Tibial artery (tissue), 4 donors: ENCODE measurements around the gene FKBP10.
"Not testable (repeated sequence)": the region's sequence is repeated elsewhere in the genome, so short reads cannot be mapped to it uniquely, and the experiment has no call there.

Source experiments
- DNase-seq, 2 donors: peaks; one replicate each; pipeline ENCODE4 v3.0.0-alpha.2; 2019
- H3K27ac ChIP-seq, 2 donors: fragments of 200-600 bp; sonication (generic) in 1 of 2; 1 replicate in 1 of 2; 2 replicates in 1 of 2; pipeline ENCODE4 v1.5.1; 2018 to 2019; ENCODE audit warnings: mild to moderate bottlenecking in 1 of 2
- H3K27me3 ChIP-seq, 2 donors: fragments of 200-600 bp; sonication (generic) in 1 of 2; one replicate each; pipeline versions ENCODE4 v1.5.1 to v1.6.0; 2016 to 2019
- H3K36me3 ChIP-seq, 3 donors: fragments of 200-600 bp; sonication (generic) in 2 of 3; one replicate each; pipeline ENCODE4 v1.5.1; 2016 to 2019; ENCODE audit warnings: mild to moderate bottlenecking in 2 of 3
- H3K4me1 ChIP-seq, 4 donors: fragments of 200-600 bp; sonication (generic) in 2 of 4; 1 replicate in 3 of 4; 2 replicates in 1 of 4; pipeline ENCODE4 v1.5.1; 2016 to 2019
- H3K4me3 ChIP-seq, 2 donors: fragments of 200-600 bp; sonication (generic) in 1 of 2; 1 replicate in 1 of 2; 2 replicates in 1 of 2; pipeline ENCODE4 v1.5.1; 2018 to 2019; ENCODE audit warnings: mild to moderate bottlenecking in 2 of 2
- H3K9me3 ChIP-seq, 3 donors: fragments of 200-600 bp; sonication (generic) in 1 of 3; one replicate each; pipeline ENCODE4 v1.5.1; 2016 to 2019
- intact Hi-C: fragments of 100-400 bp; cut with DNase I; formaldehyde crosslinking; loops from one replicate; pipeline ENCODE4 v1.15.0; 2023; ENCODE audit warnings: low total_unique reads
- TF ChIP-seq, protein P1 (sequence below), 2 experiments: fragments of 200-600 bp in 1 of 2; fragments of 450-650 bp in 1 of 2; IDR thresholded peaks; one replicate each; pipeline ENCODE4 v1.5.1; 2017 to 2019; ENCODE audit warnings: antibody characterized with exemption in 2 of 2, mild to moderate bottlenecking in 1 of 2, moderate library complexity in 1 of 2

Gene FKBP10

DNA sequence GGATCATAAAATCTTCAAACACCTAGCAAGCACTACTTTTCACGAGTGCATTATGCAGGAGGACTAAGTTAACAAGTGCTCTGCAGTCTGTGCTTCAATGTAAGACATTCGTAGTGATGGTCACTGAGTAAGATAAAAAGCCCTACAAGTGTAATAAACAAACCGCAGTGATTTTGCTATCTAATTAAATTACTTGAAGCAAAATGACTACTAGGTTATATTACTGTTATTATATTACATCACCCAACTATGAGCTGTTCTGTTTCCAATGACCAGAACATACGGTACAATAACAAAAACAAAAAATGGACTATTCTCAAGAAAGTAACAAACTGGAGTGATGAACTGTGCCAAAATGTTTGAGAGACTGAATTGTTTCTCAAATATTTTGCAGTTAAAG, 36.0 kb downstream of the FKBP10 start:
- no peaks in the 10 kb centered on the region for H3K27me3 ChIP-seq
- peaks cover 0 to 36% (median 11%) of the 10 kb centered on the region in 4 donors for H3K4me1 ChIP-seq
- no peak for DNase-seq
- H3K9me3 ChIP-seq: no peaks in the 10 kb centered on the region
- H3K36me3 ChIP-seq: peaks cover 3 to 6% (median 4%) of the 10 kb centered on the region in 3 donors
- TF ChIP-seq, protein P1, sequence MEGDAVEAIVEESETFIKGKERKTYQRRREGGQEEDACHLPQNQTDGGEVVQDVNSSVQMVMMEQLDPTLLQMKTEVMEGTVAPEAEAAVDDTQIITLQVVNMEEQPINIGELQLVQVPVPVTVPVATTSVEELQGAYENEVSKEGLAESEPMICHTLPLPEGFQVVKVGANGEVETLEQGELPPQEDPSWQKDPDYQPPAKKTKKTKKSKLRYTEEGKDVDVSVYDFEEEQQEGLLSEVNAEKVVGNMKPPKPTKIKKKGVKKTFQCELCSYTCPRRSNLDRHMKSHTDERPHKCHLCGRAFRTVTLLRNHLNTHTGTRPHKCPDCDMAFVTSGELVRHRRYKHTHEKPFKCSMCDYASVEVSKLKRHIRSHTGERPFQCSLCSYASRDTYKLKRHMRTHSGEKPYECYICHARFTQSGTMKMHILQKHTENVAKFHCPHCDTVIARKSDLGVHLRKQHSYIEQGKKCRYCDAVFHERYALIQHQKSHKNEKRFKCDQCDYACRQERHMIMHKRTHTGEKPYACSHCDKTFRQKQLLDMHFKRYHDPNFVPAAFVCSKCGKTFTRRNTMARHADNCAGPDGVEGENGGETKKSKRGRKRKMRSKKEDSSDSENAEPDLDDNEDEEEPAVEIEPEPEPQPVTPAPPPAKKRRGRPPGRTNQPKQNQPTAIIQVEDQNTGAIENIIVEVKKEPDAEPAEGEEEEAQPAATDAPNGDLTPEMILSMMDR (IDR thresholded peaks at IDR 0.05): no peak
- intact Hi-C loops: no loop called here
- no peak overlapping the region for H3K27ac ChIP-seq
- H3K4me3 ChIP-seq: no peak overlapping the region

DNA sequence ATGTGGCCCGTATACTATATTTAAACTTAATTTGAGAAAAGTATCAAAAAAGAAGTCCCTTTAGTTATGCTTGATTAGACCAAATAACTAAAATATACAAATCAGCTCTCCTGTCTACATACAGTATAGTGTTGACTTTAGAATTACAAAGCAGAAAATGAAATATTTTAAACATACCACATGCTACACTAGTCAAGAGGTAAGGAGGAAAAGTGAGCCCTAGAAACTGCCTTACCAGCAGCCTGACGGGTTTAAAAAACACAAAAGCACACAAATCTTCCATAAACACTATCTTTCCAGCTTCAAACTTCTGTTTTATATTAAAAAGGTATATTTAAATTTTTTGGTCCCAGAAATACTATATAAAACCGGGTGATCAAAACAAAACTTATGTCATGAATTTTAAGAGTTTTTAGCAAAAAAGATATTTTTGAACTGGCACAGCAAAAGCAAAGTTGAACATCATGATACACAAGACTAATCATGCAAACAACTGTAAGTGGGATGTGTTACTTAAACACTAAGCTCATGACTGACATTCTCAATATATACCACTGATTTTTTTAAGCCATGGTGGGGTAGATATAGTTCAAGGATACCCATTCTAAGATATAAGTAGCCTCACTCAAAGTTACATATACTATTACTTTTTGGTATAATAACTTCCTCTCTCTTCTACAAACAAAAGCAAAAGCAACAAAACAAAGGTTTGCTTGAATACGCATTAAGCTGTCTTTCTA, 36.6 kb downstream of the FKBP10 start:
- peak overlapping the region in 1 of 2 donors; percentile 20 for H3K27ac ChIP-seq
- peaks cover 9 to 12% (median 10%) of the 10 kb centered on the region in 3 donors for H3K36me3 ChIP-seq
- TF ChIP-seq, protein P1 (IDR thresholded peaks at IDR 0.05): no peak
- H3K4me1 ChIP-seq: peaks cover 0 to 36% (median 11%) of the 10 kb centered on the region in 4 donors
- H3K9me3 ChIP-seq: no peaks in the 10 kb centered on the region
- no peak overlapping the region for H3K4me3 ChIP-seq
- no peak for DNase-seq
- no peaks in the 10 kb centered on the region for H3K27me3 ChIP-seq
- intact Hi-C loops: no loop called here

DNA sequence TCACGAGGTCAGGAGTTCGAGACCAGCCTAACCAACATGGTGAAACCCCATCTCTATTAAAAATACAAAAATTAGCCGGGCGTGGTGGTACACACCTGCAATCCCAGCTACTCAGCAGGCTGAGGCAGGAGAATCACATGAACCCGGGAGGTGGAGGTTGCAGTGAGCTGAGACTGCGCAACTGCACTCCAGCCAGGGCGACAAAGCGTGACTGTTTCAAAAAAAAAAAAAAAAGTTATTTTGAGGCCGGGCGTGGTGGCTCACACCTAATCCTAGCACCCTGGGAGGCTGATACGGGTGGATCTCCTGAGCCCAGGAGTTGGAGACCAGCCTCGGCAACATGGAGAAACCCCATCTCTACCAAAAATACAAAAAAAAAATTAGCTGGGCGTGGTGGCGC, 38.6 kb downstream of the FKBP10 start:
- H3K27me3 ChIP-seq, DNase-seq, H3K27ac ChIP-seq, H3K4me3 ChIP-seq, H3K9me3 ChIP-seq, intact Hi-C loops: not testable (repeated sequence)
- Histone ChIP-seq H3K4me1 (peaks cover 0 to 36% (median 11%) of the 10 kb centered on the region in 4 donors), H3K36me3 (peaks cover 9 to 17% (median 14%) of the 10 kb centered on the region in 3 donors)

DNA sequence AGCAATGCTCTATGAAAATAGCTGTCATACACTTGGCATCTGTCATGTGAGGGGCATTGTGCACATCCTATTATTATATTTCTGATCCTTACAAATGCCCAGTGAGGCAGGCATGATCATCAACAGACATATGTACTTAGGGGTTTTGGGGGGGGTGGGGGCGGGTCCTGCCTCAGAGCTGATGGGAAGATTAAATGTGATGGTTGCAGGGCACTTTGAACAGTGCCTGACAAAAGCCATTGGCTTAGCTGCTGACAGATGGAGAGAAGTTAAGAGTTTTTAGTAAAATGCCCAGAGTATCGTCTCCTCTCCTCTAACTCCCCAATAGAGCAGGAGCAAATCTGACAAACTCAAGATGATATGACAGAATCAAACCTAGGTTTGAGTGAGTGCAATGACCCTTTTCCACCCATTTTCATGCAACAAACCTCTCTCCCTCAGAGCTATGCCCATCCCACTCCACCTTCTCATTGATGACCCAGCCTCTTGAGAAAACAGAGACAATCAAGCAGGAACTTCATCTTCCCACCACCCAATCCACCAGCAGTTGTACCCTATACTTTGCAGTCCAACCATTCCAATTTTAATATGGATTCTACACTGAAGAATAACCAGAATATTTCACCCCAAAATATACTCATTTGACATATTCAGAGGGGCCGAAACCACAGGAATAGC, 47.6 kb downstream of the FKBP10 start:
- Histone ChIP-seq H3K27ac (no peak overlapping the region), H3K4me1 (peaks cover 0 to 38% (median 26%) of the 10 kb centered on the region in 4 donors), H3K36me3 (no peaks in the 10 kb centered on the region), H3K4me3 (no peak overlapping the region), H3K9me3 (no peaks in the 10 kb centered on the region), H3K27me3 (no peaks in the 10 kb centered on the region)
- intact Hi-C loops: loop anchor here (10.0 kb wide), 1 partner anchor 46 kb away; the partner anchor contains the start of genes FKBP10 and P3H4
- TF ChIP-seq, protein P1 (IDR thresholded peaks at IDR 0.05): no peak
- no peak for DNase-seq

DNA sequence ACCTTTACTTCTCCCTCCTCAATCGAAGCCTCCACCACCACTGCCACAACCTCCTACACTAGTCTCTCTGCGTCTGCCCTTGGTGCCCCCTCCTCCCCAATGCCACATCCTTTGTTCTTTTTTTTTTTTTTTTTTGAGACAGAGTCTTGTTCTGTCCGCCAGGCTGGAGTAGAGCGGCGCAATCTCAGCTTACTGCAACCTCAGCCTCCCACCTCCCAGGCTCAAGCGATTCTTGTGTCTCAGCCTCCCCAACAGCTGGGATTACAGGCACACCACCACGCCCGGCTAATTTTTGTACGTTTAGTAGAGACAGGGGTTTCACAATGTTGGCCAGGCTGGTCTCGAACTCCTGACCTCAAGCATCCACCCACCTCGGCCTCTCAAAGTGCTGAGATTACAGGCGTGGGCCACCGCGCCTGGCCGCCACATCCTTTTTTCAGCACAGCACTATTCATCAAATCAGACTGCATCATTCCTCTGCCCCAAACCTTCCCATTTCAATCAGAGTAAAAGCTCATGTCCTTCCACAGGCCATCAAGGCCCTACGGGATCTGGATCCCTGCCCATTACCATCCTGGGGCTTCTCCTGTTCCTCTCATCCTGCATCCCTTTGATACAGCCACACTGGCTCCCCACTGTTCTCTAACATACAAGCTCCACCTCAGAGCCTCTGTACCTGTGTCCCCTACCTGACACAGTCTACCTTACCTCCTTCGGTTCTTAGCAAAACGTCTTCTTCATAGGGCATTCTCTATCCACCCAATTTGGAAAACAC, 50.5 kb downstream of the FKBP10 start:
- intact Hi-C loops: loop anchor here (10.0 kb wide), 1 partner anchor 48 kb away; the partner anchor contains the start of genes FKBP10 and P3H4
- peak overlapping the region; percentile 96 to 100 for H3K4me3 ChIP-seq

More for the DNA sequence above, 50.5 kb downstream of the FKBP10 start:
- H3K27me3 ChIP-seq: no peaks in the 10 kb centered on the region
- H3K9me3 ChIP-seq: no peaks in the 10 kb centered on the region
- H3K4me1 ChIP-seq: peaks cover 0 to 42% (median 26%) of the 10 kb centered on the region in 4 donors
- H3K36me3 ChIP-seq: peaks cover 0 to 12% (median 5%) of the 10 kb centered on the region in 3 donors
- no peak for DNase-seq
- H3K27ac ChIP-seq: no peak overlapping the region
- TF ChIP-seq, protein P1 (IDR thresholded peaks at IDR 0.05): no peak
